Measurements from ENCODE around the gene SEPTIN2.
"Not testable (repeated sequence)": the region's sequence is repeated elsewhere in the genome, so short reads cannot be mapped to it uniquely, and the experiment has no call there.

Gene SEPTIN2

GRCh38 chr2:241366678-241367077, 51.0 kb downstream of the SEPTIN2 start:
- peaks cover 4% of the 10 kb centered on the region for H3K4me1 ChIP-seq (ENCODE audit: control insufficient read depth, insufficient read depth, low read length, poor library complexity, severe bottlenecking)
- WGBS, 2 experiments (ENCODE audit: insufficient coverage in 2 of 2), result 100% methylated on average over 1 to 2 of the region's 2 CpGs
- no peak overlapping the region for H3K4me3 ChIP-seq (ENCODE audit: extremely low read depth, insufficient read depth, low read length, poor library complexity, severe bottlenecking)
- peaks cover 14% of the 10 kb centered on the region for H3K36me3 ChIP-seq (ENCODE audit: control insufficient read depth, insufficient read depth, low read length)
- no peak overlapping the region for H3K27ac ChIP-seq (ENCODE audit: low read depth, low read length, severe bottlenecking)
- H3K9me3 ChIP-seq (ENCODE audit: control insufficient read depth, low read length), result no peaks in the 10 kb centered on the region

GRCh38 chr2:241368643-241369042, 52.9 kb downstream of the SEPTIN2 start:
- H3K36me3 ChIP-seq (ENCODE audit: control insufficient read depth, insufficient read depth, low read length), result peaks cover 16% of the 10 kb centered on the region
- no peak overlapping the region for H3K4me3 ChIP-seq (ENCODE audit: extremely low read depth, insufficient read depth, low read length, poor library complexity, severe bottlenecking)
- H3K9me3 ChIP-seq (ENCODE audit: control insufficient read depth, low read length), result no peaks in the 10 kb centered on the region
- no peak overlapping the region for H3K27ac ChIP-seq (ENCODE audit: low read depth, low read length, severe bottlenecking)
- 100% methylated on average over 2 of the region's 3 CpGs; no CpG with 5 or more reads in 1 of the 2 experiments for WGBS, 2 experiments (ENCODE audit: insufficient coverage in 2 of 2)
- H3K4me1 ChIP-seq (ENCODE audit: control insufficient read depth, insufficient read depth, low read length, poor library complexity, severe bottlenecking), result peaks cover 4% of the 10 kb centered on the region

DNA sequence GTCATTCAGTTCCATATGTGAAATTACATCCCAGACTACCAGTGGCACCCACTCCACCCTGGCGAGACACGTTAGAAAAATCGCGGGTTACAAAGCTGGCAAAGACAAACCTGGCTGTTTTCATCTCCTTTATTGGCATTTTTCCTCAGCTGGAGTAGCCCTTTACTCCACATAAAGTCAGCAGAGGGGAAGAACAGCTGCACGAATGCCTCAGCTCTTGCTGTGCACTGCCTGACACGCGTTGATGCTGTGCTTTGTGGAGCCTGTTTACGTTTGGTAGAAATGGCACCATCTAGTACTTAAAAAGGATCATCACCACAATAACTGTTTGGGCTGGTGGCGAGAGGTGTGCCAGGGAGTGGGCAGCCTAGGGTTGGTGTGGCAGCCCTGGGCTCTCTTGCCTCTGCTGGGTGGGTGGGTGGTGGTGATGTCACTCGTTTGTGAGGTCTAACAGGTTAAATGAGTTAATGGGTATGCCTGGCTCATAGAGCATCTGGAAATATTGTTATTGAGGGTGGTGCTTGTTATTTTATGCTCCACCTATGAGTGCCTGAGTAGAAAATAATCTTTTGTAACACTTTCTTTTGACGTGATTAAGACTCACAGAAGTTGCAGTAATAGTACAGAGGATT, 56.8 kb downstream of the SEPTIN2 start:
- Histone ChIP-seq H3K36me3 (ENCODE audit: control insufficient read depth, insufficient read depth, low read length) (peaks cover 35% of the 10 kb centered on the region), H3K4me3 (ENCODE audit: extremely low read depth, insufficient read depth, low read length, poor library complexity, severe bottlenecking) (no peak overlapping the region), H3K4me1 (ENCODE audit: control insufficient read depth, insufficient read depth, low read length, poor library complexity, severe bottlenecking) (no peaks in the 10 kb centered on the region), H3K9me3 (ENCODE audit: control insufficient read depth, low read length) (no peaks in the 10 kb centered on the region), H3K27ac (ENCODE audit: low read depth, low read length, severe bottlenecking) (no peak overlapping the region)
- WGBS, 2 experiments (ENCODE audit: insufficient coverage in 2 of 2), result 90 to 94% methylated on average over 8 of the region's 11 CpGs

DNA sequence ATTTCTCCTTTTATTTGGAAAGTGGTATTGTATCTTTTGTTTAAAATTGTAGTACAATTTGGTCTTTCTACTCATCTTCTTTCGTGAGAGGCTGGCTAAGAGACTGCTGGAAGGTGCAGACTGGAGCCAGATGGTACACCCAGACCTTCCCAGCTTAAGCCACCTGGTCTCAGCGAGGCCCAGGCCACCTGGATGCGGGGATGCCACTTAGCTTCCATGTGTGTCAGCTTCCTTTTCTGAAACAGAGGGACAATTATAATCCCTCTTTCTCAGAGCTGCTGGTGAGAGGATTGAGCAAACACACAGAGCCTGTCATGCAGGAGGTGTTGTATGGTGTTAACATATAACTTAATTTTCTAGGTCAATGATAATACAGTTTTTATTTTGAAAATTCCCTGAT, 57.7 kb downstream of the SEPTIN2 start:
- H3K27ac ChIP-seq (ENCODE audit: low read depth, low read length, severe bottlenecking), result no peak overlapping the region
- no peak overlapping the region for H3K4me3 ChIP-seq (ENCODE audit: extremely low read depth, insufficient read depth, low read length, poor library complexity, severe bottlenecking)
- H3K9me3 ChIP-seq (ENCODE audit: control insufficient read depth, low read length), result no peaks in the 10 kb centered on the region
- WGBS, 2 experiments (ENCODE audit: insufficient coverage in 2 of 2), result 96 to 100% methylated on average over 2 to 3 of the region's 3 CpGs
- no peaks in the 10 kb centered on the region for H3K4me1 ChIP-seq (ENCODE audit: control insufficient read depth, insufficient read depth, low read length, poor library complexity, severe bottlenecking)
- H3K36me3 ChIP-seq (ENCODE audit: control insufficient read depth, insufficient read depth, low read length), result peaks cover 35% of the 10 kb centered on the region

GRCh38 chr2:241373906-241374305, 58.2 kb downstream of the SEPTIN2 start:
- WGBS, 2 experiments (ENCODE audit: insufficient coverage in 2 of 2), result 94 to 100% methylated on average over 4 to 5 of the region's 6 CpGs
- peaks cover 35% of the 10 kb centered on the region for H3K36me3 ChIP-seq (ENCODE audit: control insufficient read depth, insufficient read depth, low read length)
- H3K27ac ChIP-seq (ENCODE audit: low read depth, low read length, severe bottlenecking), result not testable (repeated sequence)

DNA sequence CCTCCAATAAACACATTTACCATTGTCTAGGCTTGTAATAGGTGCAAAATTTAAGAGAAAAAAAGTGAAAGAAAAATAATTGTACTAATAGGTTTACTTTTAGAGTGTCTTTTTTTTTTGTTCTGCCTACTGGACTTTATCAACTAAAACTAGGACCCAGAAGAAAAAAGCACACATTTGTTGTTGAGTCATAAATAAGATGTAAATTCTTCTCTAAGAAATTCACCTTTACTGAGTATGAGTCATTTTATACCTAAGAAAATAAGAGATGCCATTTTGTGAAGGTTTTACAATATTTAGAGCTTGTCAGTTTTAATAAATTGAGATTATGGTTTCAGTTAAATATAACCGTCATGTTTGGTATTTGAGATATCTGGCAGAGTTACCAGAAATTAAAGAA, 59.6 kb downstream of the SEPTIN2 start:
- H3K4me1 ChIP-seq (ENCODE audit: control insufficient read depth, insufficient read depth, low read length, poor library complexity, severe bottlenecking), result no peaks in the 10 kb centered on the region
- 93 to 100% methylated on average over 1 of the region's 1 CpG for WGBS, 2 experiments (ENCODE audit: insufficient coverage in 2 of 2)
- H3K9me3 ChIP-seq (ENCODE audit: control insufficient read depth, low read length), result no peaks in the 10 kb centered on the region
- H3K4me3 ChIP-seq (ENCODE audit: extremely low read depth, insufficient read depth, low read length, poor library complexity, severe bottlenecking), result no peak overlapping the region
- no peak overlapping the region for H3K27ac ChIP-seq (ENCODE audit: low read depth, low read length, severe bottlenecking)
- peaks cover 40% of the 10 kb centered on the region for H3K36me3 ChIP-seq (ENCODE audit: control insufficient read depth, insufficient read depth, low read length)

More at GRCh38 chr2:241373906-241374305, 58.2 kb downstream of the SEPTIN2 start:
- not testable (repeated sequence) for H3K9me3 ChIP-seq (ENCODE audit: control insufficient read depth, low read length); H3K4me1 ChIP-seq (ENCODE audit: control insufficient read depth, insufficient read depth, low read length, poor library complexity, severe bottlenecking); H3K4me3 ChIP-seq (ENCODE audit: extremely low read depth, insufficient read depth, low read length, poor library complexity, severe bottlenecking)

DNA sequence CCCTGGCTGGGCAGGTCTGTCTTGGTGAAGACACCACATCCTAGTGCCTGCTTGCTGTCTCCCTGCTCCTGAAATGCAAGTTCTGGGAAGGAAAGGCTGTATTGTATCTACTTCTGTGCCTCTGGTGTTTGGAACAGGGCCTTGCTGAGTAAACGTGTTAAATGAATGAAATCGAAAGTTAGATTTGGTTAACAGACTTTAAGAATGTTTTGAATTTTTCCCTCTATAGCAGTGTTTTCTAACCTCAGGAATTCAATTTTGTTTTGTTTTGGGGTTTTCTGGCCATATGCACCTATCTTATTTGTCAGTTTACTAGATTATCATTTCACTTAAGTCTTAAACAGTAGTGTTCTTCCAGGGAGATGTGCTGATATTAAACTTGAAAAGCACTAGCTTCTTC, 61.1 kb downstream of the SEPTIN2 start:
- H3K27ac ChIP-seq (ENCODE audit: low read depth, low read length, severe bottlenecking), result no peak overlapping the region
- no peaks in the 10 kb centered on the region for H3K9me3 ChIP-seq (ENCODE audit: control insufficient read depth, low read length)
- 92% methylated on average over 2 of the region's 2 CpGs; no CpG with 5 or more reads in 1 of the 2 experiments for WGBS, 2 experiments (ENCODE audit: insufficient coverage in 2 of 2)
- H3K36me3 ChIP-seq (ENCODE audit: control insufficient read depth, insufficient read depth, low read length), result peaks cover 45% of the 10 kb centered on the region
- H3K4me1 ChIP-seq (ENCODE audit: control insufficient read depth, insufficient read depth, low read length, poor library complexity, severe bottlenecking), result no peaks in the 10 kb centered on the region
- no peak overlapping the region for H3K4me3 ChIP-seq (ENCODE audit: extremely low read depth, insufficient read depth, low read length, poor library complexity, severe bottlenecking)

DNA sequence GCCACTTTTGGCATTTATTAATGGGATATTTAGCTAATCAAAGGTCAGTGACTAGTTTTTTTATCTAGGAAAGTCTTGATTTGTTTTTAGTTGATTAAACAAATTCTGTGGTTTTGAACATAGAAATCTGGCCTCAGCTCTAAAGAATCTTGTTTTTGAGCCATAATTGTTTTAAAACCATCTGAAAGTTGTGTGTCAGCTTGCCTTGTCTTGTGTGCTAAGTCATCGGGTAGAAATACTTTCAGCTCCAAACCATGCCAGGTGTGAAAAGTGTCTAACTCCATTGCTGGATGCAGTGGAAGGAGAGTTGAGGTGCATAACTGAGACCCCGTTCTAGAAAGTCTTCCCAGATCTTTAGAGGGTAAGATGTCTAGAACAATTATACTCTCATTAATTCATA, 63.1 kb downstream of the SEPTIN2 start:
- Histone ChIP-seq H3K4me1 (ENCODE audit: control insufficient read depth, insufficient read depth, low read length, poor library complexity, severe bottlenecking) (no peaks in the 10 kb centered on the region), H3K36me3 (ENCODE audit: control insufficient read depth, insufficient read depth, low read length) (peaks cover 48% of the 10 kb centered on the region), H3K4me3 (ENCODE audit: extremely low read depth, insufficient read depth, low read length, poor library complexity, severe bottlenecking) (no peak overlapping the region), H3K27ac (ENCODE audit: low read depth, low read length, severe bottlenecking) (no peak overlapping the region), H3K9me3 (ENCODE audit: control insufficient read depth, low read length) (no peaks in the 10 kb centered on the region)
- WGBS, 2 experiments (ENCODE audit: insufficient coverage in 2 of 2), result 83% methylated on average over 1 of the region's 2 CpGs; no CpG with 5 or more reads in 1 of the 2 experiments

GRCh38 chr2:241379481-241380480, 64.1 kb downstream of the SEPTIN2 start:
- Histone ChIP-seq H3K27ac (ENCODE audit: low read depth, low read length, severe bottlenecking) (no peak overlapping the region), H3K4me3 (ENCODE audit: extremely low read depth, insufficient read depth, low read length, poor library complexity, severe bottlenecking) (no peak overlapping the region), H3K36me3 (ENCODE audit: control insufficient read depth, insufficient read depth, low read length) (peaks cover 38% of the 10 kb centered on the region), H3K4me1 (ENCODE audit: control insufficient read depth, insufficient read depth, low read length, poor library complexity, severe bottlenecking) (no peaks in the 10 kb centered on the region), H3K9me3 (ENCODE audit: control insufficient read depth, low read length) (no peaks in the 10 kb centered on the region)
- WGBS, 2 experiments (ENCODE audit: insufficient coverage in 2 of 2), result 93 to 95% methylated on average over 5 of the region's 9 CpGs

- Histone ChIP-seq H3K9me3 (ENCODE audit: control insufficient read depth, low read length) (no peaks in the 10 kb centered on the region), H3K4me1 (ENCODE audit: control insufficient read depth, insufficient read depth, low read length, poor library complexity, severe bottlenecking) (no peaks in the 10 kb centered on the region), H3K4me3 (ENCODE audit: extremely low read depth, insufficient read depth, low read length, poor library complexity, severe bottlenecking) (no peak overlapping the region), H3K36me3 (ENCODE audit: control insufficient read depth, insufficient read depth, low read length) (peaks cover 27% of the 10 kb centered on the region), H3K27ac (ENCODE audit: low read depth, low read length, severe bottlenecking) (no peak overlapping the region)
- WGBS, 2 experiments (ENCODE audit: insufficient coverage in 2 of 2), result 93 to 95% methylated on average over 3 to 4 of the region's 4 CpGs
Observed at GRCh38 chr2:241381872-241382271, 66.1 kb downstream of the SEPTIN2 start.
